HG02623 (cell line): ENCODE measurements around the gene GIT2.
"Not testable (repeated sequence)": the region's sequence is repeated elsewhere in the genome, so short reads cannot be mapped to it uniquely, and the experiment has no call there.

ENCODE experiments used
- ATAC-seq: cut with Tn5 transposase; IDR thresholded peaks from one replicate; pipeline ENCODE4 v1.9.1; 2021; ENCODE audit warnings: moderate library complexity; ENCODE audit not compliant: unreplicated experiment

GIT2 gene

DNA sequence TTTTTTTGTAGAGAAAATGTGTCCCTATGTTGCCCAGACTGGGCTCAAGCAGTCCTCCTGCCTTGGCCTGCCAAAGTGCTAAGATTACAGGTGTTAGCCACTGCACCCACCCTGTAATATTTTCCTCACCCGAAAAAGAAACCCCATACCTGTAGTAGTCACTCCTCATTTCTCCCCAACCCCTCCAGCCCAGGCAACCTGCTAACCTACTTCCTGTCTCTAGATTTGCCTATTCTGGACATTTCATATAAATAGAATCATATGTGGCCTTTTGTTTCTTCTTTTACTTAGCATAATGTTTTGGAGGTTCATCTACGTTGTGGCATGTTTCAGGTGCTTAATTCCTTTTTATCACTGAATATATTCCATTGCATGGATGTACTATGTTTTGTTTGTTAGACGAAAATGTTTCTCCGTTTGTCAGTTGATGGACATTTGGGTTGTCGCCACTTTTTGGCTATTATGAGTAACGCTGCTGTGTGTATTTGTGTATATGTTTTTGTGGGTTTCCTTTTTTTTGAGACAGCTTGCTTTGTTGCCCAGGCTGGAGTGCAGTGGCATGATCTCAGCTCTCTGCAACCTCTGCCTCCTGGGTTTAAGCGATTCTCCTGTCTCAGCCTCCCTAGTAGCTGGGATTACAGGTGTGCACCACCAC lies 9.3 kb upstream of the GIT2 start:
- ATAC-seq = peak; percentile 51

DNA sequence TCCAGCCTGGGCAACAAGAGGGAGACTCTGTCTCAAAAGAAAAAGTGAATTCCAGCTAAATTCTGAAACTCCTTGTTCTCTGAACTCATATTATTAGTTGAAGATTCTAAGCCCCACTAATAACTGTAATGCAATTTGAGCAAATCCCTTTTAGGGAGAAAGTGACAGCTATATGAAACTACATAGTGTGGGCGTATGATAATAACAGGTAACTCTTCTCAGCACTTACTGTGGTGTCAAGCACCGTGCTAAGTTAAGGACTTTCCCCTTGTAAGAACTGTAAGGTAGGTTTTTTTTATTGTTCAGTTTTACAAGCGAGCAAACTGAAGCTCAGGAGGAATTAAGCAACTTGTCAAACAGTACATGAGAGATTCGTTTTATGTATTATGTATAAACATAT lies 8.4 kb upstream of the GIT2 start:
- ATAC-seq = no peak

DNA sequence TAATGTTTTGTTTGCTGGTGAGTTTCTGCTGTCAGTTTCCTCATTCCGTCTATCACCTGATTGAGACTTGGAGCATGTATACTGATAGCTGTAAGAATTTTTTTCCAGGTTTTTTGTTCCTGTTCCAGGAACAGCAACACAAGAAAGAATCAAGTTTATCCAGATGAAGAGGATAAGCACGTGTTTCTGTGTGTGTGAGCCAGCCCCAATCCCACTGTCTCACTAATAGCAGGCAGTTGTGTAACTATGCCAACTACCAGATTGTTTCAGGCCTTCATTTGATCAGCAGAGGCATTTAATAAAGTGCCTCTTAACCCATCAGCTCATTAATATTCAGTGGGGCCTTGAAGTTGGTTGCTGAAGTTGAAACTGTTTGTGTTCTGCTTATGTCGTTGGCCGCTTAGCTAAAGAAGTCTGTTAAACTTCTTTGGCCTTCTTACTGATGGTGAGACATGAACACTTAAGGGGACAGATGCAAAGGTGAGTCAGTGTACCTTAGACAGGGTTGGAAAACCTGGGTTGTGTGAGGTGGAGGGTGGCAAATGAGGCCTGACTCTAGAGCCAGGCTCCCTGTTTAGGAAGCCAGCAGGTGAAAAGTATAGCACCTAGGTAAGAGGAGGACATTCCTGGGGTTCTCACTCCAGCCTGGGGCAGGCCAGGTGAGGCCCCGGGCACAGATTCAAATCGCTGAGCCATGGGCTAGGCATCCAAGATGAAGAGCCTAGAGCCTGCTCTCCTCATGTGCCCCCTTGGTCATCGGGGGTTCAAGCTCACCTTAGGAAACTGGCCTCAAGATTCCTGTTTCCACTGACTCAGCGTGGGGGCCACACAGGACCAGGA lies 6.7 kb upstream of the GIT2 start:
- ATAC-seq = no peak

DNA sequence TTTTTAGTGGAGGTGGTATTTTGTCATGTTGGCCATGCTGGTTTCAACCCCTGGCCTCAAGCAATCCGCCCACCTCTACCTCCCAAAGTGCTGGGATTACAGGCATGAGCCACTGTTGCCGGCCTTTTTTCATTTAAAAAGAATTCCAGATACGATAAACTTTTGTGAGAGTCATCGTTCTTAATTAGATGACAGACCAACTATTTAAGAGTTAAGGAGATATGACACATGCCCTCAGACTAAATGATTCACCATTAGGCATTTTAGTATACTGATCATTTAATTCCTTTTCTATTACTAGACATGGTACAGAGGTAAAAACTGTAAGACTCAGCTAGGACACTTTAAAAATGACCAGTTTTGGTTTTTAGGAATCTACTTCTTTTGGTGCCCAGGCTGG lies 5.4 kb upstream of the GIT2 start:
- ATAC-seq = no peak

DNA sequence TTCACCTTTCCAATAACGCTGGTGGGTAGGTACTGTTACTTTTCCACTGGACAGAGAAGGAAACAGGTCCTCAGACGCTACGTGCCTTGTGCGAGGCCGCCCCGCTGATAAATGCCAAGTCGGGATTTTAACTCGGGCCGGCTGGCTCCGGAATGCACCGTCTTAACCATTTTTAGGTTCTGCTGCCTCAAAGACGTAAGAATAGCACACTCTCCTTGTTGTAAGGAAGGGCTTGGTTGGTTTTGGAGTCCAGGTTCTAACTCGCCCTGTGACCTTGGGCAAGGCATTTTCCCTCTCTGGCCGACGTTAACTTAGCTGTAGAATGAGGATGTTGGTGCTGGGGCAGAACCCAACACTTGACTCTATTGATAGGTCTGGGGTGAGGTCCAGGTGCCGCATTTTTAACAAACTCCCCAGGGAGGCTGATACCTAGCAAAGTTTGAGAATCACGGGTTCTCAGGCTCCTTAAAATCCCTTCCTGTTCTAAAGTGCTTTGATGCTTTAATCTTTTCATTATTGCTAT lies 3.9 kb upstream of the GIT2 start:
- no peak for ATAC-seq

DNA sequence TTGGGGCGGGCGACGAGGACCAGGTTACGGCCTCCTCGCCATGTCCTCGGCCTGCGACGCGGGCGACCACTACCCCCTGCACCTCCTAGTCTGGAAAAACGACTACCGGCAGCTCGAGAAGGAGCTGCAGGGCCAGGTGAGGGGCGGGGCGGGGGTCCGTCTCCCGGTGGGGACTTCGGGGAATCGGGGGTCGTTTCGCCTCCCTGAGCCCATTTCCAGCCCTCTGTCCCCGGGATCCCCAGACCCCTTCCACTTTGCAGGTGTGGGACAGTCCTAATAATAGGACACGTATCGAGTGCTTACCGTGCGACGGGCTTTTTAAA lies 3.4 kb upstream of the GIT2 start:
- ATAC-seq = no peak

DNA sequence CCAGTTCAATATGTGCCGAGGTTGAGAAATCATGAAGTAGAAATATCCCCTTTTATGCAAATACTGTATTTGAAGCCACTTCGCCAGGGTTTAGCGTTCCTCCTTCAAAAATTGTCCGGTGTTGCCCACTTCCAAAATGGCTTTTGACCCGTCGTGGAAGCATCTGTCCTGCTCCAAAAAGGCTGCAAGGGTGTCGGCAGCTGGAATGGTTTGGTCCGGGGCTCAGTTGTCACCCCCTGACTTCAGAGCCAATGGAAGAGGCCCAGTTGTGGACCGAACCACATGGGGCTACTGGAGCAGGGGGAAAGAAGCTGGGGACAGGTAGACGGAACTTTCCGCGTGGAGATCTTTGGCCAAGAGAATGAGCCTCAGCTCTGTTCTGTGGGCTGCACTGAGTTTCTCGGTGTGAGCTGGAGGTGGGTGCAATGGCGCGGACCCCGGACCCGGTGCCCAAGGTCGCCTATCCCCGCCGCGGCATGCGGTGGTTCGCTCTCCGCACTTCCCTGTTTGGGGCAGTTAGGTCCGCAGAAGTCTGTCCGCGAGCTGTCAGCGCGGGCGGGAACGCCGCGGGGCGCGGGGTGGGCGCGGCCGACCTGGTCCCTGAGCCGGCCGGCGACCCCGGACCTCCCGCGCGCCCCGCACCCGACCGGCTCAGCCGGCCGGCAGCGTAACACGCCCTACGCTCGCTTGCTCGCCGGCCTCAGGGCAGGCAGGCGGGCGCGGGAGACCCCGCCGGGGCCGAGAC lies 2.9 kb upstream of the GIT2 start, which contains the start of gene ANKRD13A:
TSS of gene ANKRD13A (plus strand) at position 527 of the 745 bp plus-strand sequence. CDS start 259 bp downstream, outside the sequence.
- ATAC-seq = peak; percentile 39

DNA sequence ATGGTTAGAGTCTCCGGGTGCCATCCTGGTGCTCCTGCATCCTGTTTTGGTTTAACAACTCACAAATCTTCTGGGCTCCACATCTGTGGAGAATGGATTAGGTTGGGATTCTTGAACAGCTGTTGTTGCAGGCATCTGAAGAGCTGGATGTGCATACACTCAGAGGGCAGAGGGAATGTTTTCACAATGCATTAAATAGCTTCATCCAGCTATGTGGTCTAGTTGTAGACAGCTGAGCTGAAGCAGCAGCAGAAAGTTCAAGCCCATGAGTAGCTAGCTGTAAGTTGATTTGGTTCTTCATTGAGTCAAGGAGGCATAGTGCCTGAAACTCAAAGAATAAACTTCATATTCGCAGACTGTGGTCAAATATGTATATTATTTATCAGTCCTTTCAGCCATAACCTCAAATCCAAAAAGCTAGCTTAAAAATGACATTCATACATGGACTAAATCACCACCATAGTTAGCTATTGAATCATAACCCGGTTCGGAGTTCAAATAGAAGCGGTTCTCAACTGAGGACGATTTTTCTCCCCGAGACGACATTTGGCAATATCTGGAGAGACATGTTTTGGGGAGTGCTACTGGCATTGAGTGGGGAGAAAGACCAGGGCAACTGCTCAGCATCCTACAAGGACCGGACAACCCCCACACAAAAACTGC lies 2.2 kb upstream of the GIT2 start:
- no peak for ATAC-seq

DNA sequence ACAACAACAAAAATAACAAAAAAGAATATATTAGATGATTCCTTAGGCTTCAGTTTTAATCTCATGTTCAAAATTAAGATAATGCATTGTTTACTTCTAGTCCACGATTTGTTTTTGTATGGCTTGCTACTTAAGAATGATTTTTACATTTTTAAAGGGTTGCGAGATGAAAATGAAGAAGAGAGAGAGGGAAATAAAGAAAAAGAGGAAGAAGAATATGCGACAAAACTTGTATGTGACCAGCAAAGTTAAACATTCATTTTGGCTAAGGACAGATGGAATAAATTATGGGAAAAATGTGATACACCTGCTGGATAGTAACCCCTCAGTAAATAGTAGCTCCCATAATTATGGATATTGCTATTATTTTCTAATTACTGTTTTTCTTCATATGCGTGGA lies 1.2 kb upstream of the GIT2 start:
- ATAC-seq = no peak

DNA sequence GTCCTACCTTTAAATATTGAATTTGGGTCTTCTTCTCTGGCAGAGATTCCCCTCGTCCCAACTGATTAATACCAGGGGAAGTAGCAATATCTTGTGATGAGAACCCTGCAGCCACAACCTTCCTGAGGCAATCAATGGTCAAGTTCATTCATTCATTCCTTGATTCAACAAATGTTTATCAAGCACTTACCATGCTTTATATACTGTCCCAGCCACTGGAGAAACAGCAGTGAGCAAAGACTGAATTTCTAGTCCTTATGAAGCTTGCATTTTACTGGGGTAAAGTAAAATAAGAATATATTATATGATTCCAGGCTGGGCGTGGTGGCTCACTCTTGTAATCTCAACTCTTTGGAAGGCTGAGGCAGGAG lies 300 bp upstream of the GIT2 start:
- ATAC-seq = no peak

DNA sequence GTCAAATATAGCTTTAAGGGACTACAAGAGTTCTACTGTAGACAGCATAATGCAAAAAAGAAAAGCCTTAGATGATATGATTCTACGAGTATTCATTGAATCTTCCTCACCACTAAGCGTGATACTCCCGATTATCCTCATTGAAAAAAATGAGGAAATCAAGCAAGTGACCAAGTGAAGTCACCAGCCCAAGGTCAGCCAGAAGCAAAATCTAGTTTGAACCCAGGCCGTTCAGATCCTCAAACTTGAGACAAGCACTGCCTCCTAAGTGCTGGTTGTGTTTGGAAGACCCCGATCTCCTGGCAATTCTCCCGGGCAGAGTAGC lies 845 bp downstream of the GIT2 start:
- ATAC-seq = no peak

DNA sequence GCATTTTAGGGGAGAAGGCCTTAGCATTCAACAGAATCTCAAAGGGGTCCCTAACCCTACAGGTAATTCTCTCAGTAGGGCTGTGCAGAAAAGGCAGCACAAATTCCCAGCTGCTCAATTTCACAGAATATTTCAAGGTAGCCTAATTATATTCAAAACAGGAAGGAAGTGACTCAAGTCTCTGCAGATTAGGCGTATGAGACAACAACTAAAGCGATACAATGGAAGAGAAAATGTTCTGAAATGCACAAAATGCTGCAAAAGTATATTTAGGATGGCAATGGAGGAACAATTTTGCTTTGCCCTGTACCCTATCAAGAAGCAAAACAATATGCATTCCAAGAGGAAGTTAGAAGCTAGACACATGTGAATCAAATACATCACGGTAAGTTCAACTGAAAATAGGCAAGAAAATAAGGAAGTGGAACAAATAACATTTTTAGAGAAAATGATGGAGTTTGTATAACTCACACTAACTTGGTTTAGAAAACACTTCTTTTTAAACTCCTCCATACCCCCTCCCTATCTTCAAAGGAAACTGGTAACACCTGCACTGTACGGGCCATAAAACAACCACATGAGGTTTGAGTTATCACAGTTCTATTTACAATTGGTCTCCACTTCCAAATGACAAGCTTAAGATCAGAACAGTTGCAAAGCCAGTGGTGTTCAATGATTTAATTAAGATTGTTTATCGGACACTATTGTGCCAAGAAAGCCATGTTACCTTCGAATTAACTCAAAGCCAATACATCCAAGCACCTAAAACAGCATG lies 1.6 kb downstream of the GIT2 start:
- no peak for ATAC-seq

DNA sequence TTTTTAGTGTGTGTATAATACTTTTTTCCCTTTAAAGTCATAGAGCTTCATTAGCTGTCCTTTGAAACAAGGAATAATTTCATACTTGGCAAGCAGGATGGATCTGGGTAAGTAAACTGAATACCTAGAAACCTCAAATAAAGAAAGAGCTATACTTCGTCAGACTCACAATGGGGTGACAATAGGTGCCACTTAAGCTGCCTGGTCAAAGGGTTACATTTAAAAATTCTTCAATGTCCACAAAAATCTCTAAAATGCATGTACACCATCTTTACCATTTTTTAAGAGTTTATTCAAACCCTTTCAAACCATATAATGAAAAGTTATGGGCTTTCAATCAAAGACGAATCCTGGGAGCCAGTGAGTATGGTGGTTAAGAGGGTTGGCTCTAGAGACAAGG lies 3.1 kb downstream of the GIT2 start:
- ATAC-seq = no peak

DNA sequence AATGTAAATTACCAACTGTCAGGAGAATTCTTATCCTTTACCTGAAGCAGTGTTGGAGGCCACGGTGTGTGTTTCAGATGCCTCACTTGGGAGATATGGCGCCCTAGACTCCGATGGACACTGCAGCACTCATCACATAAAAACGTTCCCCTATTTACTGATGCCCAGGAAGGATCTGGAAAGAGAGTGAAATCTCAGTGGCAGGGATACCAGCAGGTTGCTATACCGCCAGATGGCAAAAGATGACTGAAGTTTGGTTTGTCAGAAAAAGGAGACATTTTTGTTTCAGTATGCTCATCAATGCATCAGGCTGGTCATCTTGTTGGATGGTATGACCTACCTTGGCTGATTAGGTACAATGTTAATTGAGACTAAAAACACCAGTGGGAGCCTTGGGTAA lies 4.6 kb downstream of the GIT2 start:
- ATAC-seq = no peak

DNA sequence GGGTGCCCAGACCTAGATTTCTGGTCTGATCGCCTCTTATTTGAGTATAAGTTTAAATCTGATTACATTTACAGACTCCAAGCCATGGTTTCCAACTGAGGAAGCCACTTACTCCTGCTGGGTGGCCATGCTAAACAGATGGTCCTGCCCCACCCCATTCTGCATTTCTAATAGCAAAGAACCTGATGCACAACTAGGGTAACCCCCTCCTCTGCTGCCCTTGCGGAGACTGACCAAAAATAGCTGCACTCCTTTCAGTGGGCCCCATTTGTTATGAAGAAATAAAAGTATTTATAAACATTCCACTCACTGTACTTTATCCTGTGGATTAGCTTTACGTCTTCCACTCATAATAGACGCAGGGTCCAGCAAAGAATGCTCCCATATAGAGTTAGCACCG lies 6.8 kb downstream of the GIT2 start:
- no peak for ATAC-seq

DNA sequence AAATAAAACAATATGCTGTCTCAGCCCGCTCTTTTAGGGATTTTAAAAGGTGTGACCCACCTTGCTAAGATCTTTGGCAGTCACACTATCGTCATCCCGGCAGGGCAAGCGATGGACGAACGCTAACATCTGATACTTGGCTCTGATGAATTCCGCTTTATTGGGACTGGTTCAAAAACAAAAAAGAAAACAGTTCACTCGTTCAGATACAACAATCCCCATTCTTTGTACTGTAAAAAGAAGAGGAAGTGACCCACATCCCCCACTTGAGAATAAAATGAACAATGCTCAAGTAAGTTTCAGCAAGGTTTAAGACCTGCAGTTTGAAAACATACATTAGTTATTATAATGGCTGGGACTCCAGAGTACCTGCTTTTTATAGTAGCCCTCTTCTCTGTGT lies 7.3 kb downstream of the GIT2 start:
- ATAC-seq = no peak

DNA sequence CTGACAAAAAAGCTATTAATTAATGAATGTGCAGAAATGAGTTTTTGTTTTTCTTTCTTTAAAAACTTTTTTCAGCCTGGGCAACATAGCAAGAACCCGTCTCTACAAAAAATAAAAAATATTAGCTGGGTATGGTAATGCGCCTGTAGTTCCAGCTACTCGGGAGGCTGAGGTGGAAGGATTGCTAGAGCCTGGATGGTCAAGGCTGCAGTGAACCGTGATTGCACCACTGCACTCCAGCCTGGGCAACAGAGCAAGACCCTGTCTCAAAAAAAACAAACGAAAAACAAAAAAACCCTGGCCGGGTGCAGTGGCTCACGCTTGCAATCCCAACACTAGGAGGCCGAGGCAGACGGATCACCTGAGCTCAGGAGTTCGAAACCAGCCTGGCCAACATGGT lies 7.9 kb downstream of the GIT2 start:
- no peak for ATAC-seq

DNA sequence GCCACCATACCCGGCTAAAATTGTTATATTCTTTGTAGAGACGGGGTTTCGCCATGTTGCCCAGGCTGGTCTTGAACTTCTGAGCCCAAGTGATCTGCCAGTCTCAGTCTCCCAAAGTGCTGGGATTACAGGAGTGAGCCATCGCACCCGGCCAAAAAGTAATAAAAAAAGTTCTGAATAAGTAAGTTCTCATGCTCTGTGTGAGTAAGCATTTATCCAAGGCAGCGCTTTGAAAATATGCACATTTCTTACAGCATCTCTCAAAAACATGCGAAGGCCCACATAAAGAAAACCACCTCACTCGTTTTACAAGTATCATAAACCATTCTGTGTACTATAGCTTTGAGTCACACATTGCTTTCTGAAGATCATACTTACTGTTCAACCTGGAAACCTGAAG lies 8.6 kb downstream of the GIT2 start:
- no peak for ATAC-seq

DNA sequence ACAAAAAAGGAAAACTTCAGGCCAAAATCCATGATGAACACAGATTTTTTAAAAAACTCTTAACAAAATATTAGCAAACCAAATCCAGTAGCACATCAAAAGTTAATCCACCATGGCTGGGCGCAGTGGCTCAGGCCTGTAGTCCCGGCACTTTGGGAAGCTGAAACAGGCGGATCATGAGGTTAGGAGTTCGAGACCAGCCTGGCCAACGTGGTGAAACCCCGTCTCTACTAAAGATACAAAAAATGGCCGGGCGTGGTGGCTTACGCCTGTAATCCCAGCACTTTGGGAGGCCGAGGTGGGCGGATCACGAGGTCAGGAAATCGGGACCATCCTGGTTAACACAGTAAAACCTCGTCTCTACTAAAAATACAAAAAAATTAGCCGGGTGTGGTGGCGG lies 9.9 kb downstream of the GIT2 start:
- ATAC-seq = not testable (repeated sequence)

DNA sequence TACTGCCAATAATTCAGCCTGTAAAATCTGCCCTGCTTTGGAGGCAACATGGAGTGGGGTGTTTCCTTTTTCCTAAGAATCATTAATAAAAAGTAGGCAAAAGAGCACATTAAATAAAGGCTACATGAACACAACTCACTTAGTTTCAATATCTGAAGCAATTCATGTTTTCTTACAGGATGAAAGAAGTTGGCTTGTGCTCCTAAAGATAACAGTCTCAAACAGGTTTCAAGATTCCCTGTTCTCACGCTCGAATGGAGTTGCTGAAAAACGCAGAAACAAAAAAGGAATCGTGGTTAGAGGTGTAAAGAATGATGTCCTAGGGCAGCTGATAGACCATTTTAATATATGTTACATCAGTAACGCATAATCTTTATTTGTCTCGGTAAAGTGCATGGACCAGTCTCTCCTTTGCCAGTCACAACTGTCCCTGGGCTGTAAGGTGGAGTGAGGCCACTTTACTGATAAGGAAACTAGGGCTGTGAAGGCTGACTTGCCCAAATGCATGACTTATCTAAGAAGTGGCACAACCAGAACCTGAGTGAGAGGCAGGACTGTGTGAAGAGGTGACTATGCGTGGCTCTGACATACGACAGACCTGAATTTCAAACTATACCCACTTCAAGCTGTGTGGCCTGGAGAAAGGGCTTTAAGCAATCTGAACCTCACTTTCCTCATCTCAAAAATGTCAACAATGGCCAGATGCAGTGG lies 12.6 kb downstream of the GIT2 start:
- no peak for ATAC-seq
